ENCODE data around the gene SMPX.
"Not testable (repeated sequence)": the region's sequence is repeated elsewhere in the genome, so short reads cannot be mapped to it uniquely, and the experiment has no call there.

SMPX gene

GRCh38 chrX:21798677-21799219 lies 40.8 kb upstream of the SMPX start:
- TF ChIP-seq CTCF (IDR thresholded peaks at IDR 0.05; ENCODE audit: unreplicated experiment in 3 of 3) = no peak
- Mint-ChIP-seq H3K4me1 (peaks cover 58% of the 10 kb centered on the region), H3K27me3 (ENCODE audit: low read depth) (no peaks in the 10 kb centered on the region), H3K27ac (peak overlapping the region in 2 of 3 experiments; percentile 26 to 52), H3K9me3 (no peaks in the 10 kb centered on the region), H3K4me3 (no peak overlapping the region), H3K36me3 (ENCODE audit: low read depth) (no peaks in the 10 kb centered on the region)

GRCh38 chrX:21781976-21782375 lies 24.1 kb upstream of the SMPX start:
- Mint-ChIP-seq H3K4me3 (no peak overlapping the region), H3K4me1 (peaks cover 38% of the 10 kb centered on the region), H3K27ac (peak overlapping the region in 1 of 3 experiments; percentile 9), H3K27me3 (ENCODE audit: low read depth) (no peaks in the 10 kb centered on the region), H3K36me3 (ENCODE audit: low read depth) (no peaks in the 10 kb centered on the region), H3K9me3 (no peaks in the 10 kb centered on the region)
- no peak for TF ChIP-seq CTCF (IDR thresholded peaks at IDR 0.05; ENCODE audit: unreplicated experiment in 3 of 3)

GRCh38 chrX:21781525-21781924 lies 23.6 kb upstream of the SMPX start:
- no peaks in the 10 kb centered on the region for H3K36me3 Mint-ChIP-seq (ENCODE audit: low read depth)
- H3K9me3 Mint-ChIP-seq = no peaks in the 10 kb centered on the region
- H3K4me1 Mint-ChIP-seq = peaks cover 38% of the 10 kb centered on the region
- no peak for TF ChIP-seq CTCF (IDR thresholded peaks at IDR 0.05; ENCODE audit: unreplicated experiment in 3 of 3)
- no peak overlapping the region for H3K4me3 Mint-ChIP-seq
- no peaks in the 10 kb centered on the region for H3K27me3 Mint-ChIP-seq (ENCODE audit: low read depth)
- H3K27ac Mint-ChIP-seq = peak overlapping the region in 1 of 3 experiments; percentile 9

- peak overlapping the region in 1 of 3 experiments; percentile 27 for H3K4me3 Mint-ChIP-seq
- H3K4me1 Mint-ChIP-seq = peaks cover 38% of the 10 kb centered on the region
- no peaks in the 10 kb centered on the region for H3K9me3 Mint-ChIP-seq
- no peak for TF ChIP-seq CTCF (IDR thresholded peaks at IDR 0.05; ENCODE audit: unreplicated experiment in 3 of 3)
- H3K27ac Mint-ChIP-seq = peak overlapping the region in 2 of 3 experiments; percentile 2 to 69
- H3K27me3 Mint-ChIP-seq (ENCODE audit: low read depth) = no peaks in the 10 kb centered on the region
- H3K36me3 Mint-ChIP-seq (ENCODE audit: low read depth) = no peaks in the 10 kb centered on the region
These were observed 21.2 kb upstream of the SMPX start for GRCh38 chrX:21779095-21779494.

- TF ChIP-seq CTCF (IDR thresholded peaks at IDR 0.05; ENCODE audit: unreplicated experiment in 3 of 3) = no peak
- Mint-ChIP-seq H3K27me3 (ENCODE audit: low read depth) (no peaks in the 10 kb centered on the region), H3K27ac (peak overlapping the region in 1 of 3 experiments; percentile 8), H3K4me1 (peaks cover 38% of the 10 kb centered on the region), H3K36me3 (ENCODE audit: low read depth) (no peaks in the 10 kb centered on the region), H3K4me3 (peak overlapping the region in 1 of 3 experiments; percentile 13), H3K9me3 (no peaks in the 10 kb centered on the region)
These were observed 20.3 kb upstream of the SMPX start for GRCh38 chrX:21778236-21778635.

GRCh38 chrX:21775128-21775527 lies 17.2 kb upstream of the SMPX start:
- not testable (repeated sequence) for H3K27ac Mint-ChIP-seq; H3K27me3 Mint-ChIP-seq (ENCODE audit: low read depth); H3K36me3 Mint-ChIP-seq (ENCODE audit: low read depth)

GRCh38 chrX:21773036-21773435 lies 15.1 kb upstream of the SMPX start:
- H3K27ac Mint-ChIP-seq; H3K27me3 Mint-ChIP-seq (ENCODE audit: low read depth); H3K4me3 Mint-ChIP-seq; H3K4me1 Mint-ChIP-seq; H3K9me3 Mint-ChIP-seq; H3K36me3 Mint-ChIP-seq (ENCODE audit: low read depth): not testable (repeated sequence)

More at GRCh38 chrX:21775128-21775527, 17.2 kb upstream of the SMPX start:
- H3K4me1 Mint-ChIP-seq = peaks cover 21% of the 10 kb centered on the region
- not testable (repeated sequence) for H3K9me3 Mint-ChIP-seq, H3K4me3 Mint-ChIP-seq

Measured in nephron (organoid).